HEK293 (cell line): ENCODE results near the gene SPATA16.

Experiments used
- PRDM1 ChIP-seq: fragments of 450-650 bp; formaldehyde crosslinking; IDR thresholded peaks from 2 replicates; pipeline ENCODE4; 2016; ENCODE audit warnings: missing biosample characterization, missing genetic modification characterization
- REST ChIP-seq: fragments of 450-650 bp; formaldehyde crosslinking; IDR thresholded peaks from 2 replicates; pipeline ENCODE4 v1.5.1; 2016; ENCODE audit warnings: missing biosample characterization, missing genetic modification characterization
- YY2 ChIP-seq: fragments of 450-650 bp; formaldehyde crosslinking; IDR thresholded peaks from 2 replicates; pipeline ENCODE4 v1.5.1; 2016; ENCODE audit warnings: missing biosample characterization, missing genetic modification characterization
- ZBTB11 ChIP-seq: fragments of 450-650 bp; formaldehyde crosslinking; conservative IDR thresholded peaks from 2 replicates; pipeline ENCODE4 v1.5.1; 2016; ENCODE audit warnings: low read depth, missing biosample characterization, missing genetic modification characterization
- ZBTB7A ChIP-seq: fragments of 450-650 bp; formaldehyde crosslinking; IDR thresholded peaks from 2 replicates; pipeline ENCODE4 v1.5.1; 2016; ENCODE audit warnings: low read depth, missing biosample characterization, missing genetic modification characterization
- ZNF133 ChIP-seq: fragments of 450-650 bp; formaldehyde crosslinking; IDR thresholded peaks from 2 replicates; pipeline ENCODE4 v1.5.1; 2016; ENCODE audit warnings: missing biosample characterization, missing genetic modification characterization
- ZNF169 ChIP-seq: fragments of 450-650 bp; formaldehyde crosslinking; IDR thresholded peaks from 2 replicates; pipeline ENCODE4 v1.5.1; 2016; ENCODE audit warnings: missing biosample characterization, missing genetic modification characterization
- ZNF501 ChIP-seq: fragments of 450-650 bp; formaldehyde crosslinking; IDR thresholded peaks from 2 replicates; pipeline ENCODE4 v1.5.1; 2016; ENCODE audit warnings: missing biosample characterization, missing genetic modification characterization
- TF ChIP-seq, protein P1 (sequence below): fragments of 450-650 bp; formaldehyde crosslinking; IDR thresholded peaks from 2 replicates; pipeline ENCODE4 v1.5.1; 2016; ENCODE audit warnings: missing biosample characterization, missing genetic modification characterization
- TF ChIP-seq, protein P2 (sequence below): fragments of 450-650 bp; formaldehyde crosslinking; IDR thresholded peaks from 2 replicates; pipeline ENCODE4 v1.5.1; 2016; ENCODE audit warnings: missing biosample characterization, missing genetic modification characterization, borderline replicate concordance

DNA sequence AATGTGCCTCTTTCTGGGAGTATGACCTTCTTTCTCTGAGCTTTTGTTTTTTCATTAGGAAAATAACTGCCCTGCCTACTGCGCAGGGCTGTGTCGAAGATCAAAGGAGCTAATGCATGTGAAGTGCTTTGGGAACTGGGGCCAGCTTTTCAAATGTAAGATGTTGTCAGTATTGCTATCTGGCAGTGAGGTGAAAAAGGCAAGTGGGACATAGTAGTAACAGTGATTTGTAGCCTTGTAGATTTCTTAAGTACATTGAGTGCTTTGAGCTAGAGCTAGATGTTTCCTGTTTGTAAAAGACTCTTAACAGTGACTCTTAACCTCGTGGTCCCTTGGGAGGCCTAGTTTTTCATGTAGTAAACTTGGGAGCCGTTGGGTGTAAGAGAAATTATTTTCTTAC is 264.0 kb downstream of the SPATA16 start:
- TF ChIP-seq, protein P1, sequence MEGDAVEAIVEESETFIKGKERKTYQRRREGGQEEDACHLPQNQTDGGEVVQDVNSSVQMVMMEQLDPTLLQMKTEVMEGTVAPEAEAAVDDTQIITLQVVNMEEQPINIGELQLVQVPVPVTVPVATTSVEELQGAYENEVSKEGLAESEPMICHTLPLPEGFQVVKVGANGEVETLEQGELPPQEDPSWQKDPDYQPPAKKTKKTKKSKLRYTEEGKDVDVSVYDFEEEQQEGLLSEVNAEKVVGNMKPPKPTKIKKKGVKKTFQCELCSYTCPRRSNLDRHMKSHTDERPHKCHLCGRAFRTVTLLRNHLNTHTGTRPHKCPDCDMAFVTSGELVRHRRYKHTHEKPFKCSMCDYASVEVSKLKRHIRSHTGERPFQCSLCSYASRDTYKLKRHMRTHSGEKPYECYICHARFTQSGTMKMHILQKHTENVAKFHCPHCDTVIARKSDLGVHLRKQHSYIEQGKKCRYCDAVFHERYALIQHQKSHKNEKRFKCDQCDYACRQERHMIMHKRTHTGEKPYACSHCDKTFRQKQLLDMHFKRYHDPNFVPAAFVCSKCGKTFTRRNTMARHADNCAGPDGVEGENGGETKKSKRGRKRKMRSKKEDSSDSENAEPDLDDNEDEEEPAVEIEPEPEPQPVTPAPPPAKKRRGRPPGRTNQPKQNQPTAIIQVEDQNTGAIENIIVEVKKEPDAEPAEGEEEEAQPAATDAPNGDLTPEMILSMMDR (tag by site-specific recombination): no peak
- TF ChIP-seq, protein P2, sequence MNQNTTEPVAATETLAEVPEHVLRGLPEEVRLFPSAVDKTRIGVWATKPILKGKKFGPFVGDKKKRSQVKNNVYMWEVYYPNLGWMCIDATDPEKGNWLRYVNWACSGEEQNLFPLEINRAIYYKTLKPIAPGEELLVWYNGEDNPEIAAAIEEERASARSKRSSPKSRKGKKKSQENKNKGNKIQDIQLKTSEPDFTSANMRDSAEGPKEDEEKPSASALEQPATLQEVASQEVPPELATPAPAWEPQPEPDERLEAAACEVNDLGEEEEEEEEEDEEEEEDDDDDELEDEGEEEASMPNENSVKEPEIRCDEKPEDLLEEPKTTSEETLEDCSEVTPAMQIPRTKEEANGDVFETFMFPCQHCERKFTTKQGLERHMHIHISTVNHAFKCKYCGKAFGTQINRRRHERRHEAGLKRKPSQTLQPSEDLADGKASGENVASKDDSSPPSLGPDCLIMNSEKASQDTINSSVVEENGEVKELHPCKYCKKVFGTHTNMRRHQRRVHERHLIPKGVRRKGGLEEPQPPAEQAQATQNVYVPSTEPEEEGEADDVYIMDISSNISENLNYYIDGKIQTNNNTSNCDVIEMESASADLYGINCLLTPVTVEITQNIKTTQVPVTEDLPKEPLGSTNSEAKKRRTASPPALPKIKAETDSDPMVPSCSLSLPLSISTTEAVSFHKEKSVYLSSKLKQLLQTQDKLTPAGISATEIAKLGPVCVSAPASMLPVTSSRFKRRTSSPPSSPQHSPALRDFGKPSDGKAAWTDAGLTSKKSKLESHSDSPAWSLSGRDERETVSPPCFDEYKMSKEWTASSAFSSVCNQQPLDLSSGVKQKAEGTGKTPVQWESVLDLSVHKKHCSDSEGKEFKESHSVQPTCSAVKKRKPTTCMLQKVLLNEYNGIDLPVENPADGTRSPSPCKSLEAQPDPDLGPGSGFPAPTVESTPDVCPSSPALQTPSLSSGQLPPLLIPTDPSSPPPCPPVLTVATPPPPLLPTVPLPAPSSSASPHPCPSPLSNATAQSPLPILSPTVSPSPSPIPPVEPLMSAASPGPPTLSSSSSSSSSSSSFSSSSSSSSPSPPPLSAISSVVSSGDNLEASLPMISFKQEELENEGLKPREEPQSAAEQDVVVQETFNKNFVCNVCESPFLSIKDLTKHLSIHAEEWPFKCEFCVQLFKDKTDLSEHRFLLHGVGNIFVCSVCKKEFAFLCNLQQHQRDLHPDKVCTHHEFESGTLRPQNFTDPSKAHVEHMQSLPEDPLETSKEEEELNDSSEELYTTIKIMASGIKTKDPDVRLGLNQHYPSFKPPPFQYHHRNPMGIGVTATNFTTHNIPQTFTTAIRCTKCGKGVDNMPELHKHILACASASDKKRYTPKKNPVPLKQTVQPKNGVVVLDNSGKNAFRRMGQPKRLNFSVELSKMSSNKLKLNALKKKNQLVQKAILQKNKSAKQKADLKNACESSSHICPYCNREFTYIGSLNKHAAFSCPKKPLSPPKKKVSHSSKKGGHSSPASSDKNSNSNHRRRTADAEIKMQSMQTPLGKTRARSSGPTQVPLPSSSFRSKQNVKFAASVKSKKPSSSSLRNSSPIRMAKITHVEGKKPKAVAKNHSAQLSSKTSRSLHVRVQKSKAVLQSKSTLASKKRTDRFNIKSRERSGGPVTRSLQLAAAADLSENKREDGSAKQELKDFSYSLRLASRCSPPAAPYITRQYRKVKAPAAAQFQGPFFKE (tag by site-specific recombination): no peak
- TF ChIP-seq REST (no peak), PRDM1 (tag by site-specific recombination) (no peak), ZNF133 (tag by site-specific recombination) (no peak), ZNF169 (tag by site-specific recombination) (no peak), ZBTB11 (tag by site-specific recombination) (no peak), ZNF501 (tag by site-specific recombination) (no peak), YY2 (tag by site-specific recombination) (no peak), ZBTB7A (tag by site-specific recombination) (no peak)
